NOMO-1 treated with dmso at 0.1 percent for 144 hours (cell line): ENCODE results near the gene SCD.
A peak's percentile ranks its signal among the peaks of the same experiment; 100 is the strongest.

Source experiments
- DNase-seq: peaks from one replicate; lab custom pipeline; 2025; ENCODE audit not compliant: unreplicated experiment; lab: John Stamatoyannopoulos, UW

The SCD gene

GRCh38 chr10:100339236-100339635, 7.8 kb upstream of the SCD start:
- DNase-seq = peak; percentile 86

- no peak for DNase-seq
These were observed 5.8 kb upstream of the SCD start for GRCh38 chr10:100340948-100341847.

DNA sequence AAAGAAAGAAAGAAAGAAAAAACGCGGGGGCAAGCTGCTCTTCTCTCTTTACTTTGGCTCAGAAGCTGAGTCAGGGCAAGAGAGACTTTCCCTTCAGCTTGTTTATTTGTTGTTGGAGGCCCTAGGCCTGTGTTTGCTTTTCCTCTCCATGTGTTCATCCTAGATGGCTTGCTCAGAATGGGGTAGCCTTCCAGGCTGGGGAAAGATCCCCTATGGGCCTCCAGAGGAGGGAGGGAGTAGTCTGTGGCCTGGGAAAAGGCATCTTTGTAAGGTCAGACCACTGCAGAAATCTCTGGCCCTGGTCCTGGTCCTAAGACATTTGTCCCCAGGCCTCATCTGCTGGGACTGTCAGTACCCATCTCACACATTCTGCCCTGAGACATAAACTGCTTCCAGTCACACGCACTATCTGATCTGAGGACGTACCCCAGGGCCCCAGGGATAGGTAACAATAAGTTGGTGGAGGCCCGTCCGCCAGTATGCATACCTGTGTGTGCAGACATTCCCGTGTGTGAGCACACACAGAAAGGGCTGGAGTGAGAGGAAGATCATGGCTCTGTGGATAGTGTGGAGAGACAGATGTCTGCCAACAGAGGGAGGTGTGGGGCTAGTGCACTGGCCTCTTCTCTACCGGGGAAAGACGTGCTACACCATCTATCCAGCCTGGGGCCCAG, 4.9 kb upstream of the SCD start:
- peak; percentile 43 for DNase-seq

GRCh38 chr10:100342627-100342972, 4.4 kb upstream of the SCD start:
- no peak for DNase-seq

GRCh38 chr10:100344241-100344788, 2.7 kb upstream of the SCD start:
- DNase-seq = no peak

GRCh38 chr10:100345570-100346330, 1.3 kb upstream of the SCD start:
- DNase-seq = no peak

DNA sequence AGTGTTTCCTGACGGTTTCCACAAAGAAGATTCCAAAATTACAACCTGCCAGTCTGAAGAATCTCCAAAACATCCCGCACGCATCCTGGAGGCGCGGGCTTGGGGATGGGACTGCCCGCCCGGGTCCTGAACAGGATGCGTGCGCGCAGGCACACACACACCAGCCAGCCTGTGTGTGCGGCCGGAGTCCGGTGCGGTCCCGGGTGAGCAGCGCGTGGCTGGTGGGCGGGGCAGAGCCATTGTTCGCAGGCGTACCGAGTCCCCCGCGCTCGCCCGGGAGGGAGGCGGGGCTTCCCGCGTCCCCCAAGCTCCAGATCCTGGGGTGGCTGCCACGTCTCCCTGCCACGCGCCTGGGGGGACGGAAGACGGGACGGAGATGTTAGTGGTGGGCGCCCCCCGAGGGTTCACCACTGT, 675 bp upstream of the SCD start:
- no peak for DNase-seq

- DNase-seq = no peak
These were observed 649 bp downstream of the SCD start for GRCh38 chr10:100347568-100348195.

GRCh38 chr10:100348389-100348927, 1.4 kb downstream of the SCD start:
- no peak for DNase-seq

- no peak for DNase-seq
These were observed 2.1 kb downstream of the SCD start for GRCh38 chr10:100349087-100349486.

GRCh38 chr10:100349672-100350071, 2.6 kb downstream of the SCD start:
- DNase-seq = no peak

DNA sequence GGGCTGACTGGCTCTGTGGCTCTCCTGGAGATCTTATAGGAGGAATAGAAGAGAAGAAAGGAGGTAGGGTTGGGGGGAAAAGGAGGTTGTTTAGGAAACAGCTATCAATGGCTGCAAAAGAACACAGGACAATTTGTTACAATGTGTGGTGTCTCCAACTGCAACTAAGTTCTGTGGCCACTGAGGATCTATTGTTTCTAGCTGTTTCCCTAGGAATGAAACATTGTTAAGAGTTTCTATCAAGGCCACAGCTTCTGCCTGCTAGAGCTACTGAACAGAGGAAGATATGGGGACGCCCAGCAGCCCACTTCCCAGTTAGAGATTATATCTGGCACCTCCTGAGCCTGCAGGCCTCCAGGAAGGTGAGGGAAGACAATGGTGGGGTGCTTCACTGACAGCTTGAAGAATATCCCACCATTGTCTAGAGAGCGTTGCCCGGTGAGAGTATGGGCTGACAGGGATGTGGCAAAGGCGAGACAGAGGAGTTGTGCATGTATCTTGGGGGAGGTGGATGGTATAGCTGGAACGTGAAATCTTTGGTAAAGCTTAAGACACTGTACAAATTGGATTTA, 4.0 kb downstream of the SCD start:
- DNase-seq = no peak

DNA sequence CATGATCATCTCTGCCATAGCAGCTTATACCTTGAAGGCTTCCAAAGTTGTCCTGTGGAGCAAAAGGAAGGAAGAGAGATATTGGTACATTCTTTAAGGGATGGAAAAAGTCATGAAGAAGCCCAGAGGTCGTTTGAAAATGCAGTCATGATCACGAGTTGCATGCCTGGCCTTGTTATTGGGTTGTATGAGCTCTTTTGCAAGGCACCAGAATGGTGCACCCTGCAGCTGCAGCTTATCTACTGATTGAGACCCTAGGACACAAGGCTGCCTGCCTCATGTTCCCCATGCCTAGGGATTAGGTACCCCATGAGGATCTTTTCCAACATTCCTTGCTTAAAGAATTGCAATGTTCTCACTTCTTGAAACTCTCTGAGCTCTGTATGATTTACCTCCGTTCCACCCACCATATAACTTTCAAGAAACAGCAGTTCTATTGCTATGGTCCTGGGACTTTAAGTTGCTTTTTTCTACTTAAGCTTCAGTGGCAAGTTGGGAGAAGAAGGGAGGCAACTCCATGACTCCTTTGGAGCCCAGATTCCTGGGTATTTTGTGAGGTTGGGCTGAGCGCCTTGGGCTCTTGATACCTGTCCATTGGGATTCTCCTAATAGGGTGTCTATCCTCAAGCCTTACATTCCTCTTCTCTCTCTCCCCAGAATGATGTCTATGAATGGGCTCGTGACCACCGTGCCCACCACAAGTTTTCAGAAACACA, 6.9 kb downstream of the SCD start:
- no peak for DNase-seq

DNA sequence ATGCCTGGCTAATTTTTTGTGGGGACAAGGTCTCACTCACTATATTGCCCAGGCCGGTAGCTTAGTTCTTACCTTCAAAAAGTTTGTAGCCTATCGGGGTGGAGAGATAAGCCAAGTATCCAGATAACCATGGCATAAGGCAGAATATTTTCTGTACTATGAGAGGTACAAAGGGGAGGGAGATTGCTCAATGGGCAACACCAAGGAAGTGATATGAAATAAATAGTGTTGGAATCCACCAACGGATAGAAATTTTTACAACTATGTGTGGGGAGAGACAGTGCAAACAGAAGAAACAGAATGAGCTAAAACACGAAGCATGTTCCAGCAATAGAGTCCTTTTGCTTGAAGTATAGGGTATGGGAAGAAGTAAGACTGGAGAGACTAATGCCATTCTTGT, 8.1 kb downstream of the SCD start:
- DNase-seq = no peak

DNA sequence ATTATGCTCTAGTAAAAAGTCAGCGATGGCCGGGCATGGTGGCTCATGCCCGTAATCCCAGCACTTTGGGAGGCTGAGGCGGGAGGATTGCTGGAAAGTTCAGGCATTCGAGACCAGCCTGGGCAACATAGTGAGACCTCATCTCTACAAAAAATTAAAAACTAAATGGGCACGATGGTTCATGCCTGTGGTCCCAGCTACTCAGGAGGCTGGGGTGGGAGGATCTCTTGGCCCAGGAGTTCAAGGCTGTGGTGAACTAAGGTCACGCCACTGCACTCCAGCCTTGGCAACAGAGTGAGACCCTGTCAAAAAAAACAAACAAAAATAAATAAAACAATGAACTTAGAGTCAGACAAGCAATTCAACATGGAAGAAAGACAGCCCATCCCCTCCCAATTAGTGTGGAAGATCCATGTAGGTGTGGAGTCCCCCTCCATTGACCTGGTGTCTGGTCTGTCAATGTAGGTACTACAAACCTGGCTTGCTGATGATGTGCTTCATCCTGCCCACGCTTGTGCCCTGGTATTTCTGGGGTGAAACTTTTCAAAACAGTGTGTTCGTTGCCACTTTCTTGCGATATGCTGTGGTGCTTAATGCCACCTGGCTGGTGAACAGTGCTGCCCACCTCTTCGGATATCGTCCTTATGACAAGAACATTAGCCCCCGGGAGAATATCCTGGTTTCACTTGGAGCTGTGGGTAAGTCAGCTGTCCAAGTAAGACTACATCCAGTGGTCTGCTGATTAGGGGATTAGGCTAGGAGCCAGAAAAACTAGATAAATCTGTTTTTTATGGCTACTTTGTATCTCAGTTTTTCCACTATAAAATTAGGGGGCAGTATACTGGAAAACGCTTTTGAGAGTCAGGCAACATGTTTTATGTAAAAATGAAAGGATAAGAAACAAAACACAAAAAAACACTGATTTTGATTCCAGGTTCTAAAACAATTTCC, 9.3 kb downstream of the SCD start:
- DNase-seq = no peak

- DNase-seq = no peak
These were observed 10.2 kb downstream of the SCD start for GRCh38 chr10:100357059-100357858.

DNA sequence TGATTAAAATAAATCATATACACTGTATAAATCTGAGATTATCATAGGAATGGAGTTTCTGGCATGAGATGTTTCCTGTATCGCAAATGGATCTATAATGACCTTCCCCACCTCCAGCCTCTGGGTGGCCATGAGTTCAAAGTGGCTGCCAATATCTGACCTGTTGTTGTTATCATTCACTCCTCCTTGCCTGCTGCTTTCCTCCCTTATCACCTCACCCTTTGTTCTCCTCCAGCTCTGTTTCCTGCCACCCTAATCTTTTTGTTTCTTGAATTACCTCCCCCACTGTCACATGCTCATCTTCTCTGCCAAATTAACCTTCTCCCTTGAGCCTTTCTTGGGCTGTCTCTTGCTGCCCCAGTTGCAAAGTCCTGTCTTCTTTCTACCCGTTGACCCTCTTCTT, 12.0 kb downstream of the SCD start:
- no peak for DNase-seq
